AG09319 (cell line): ENCODE results near the gene ENHO.

Experiments
- DNase-seq: peaks from one replicate; pipeline ENCODE4 v3.0.0-alpha.2; 2010; ENCODE audit warnings: low read depth; ENCODE audit errors: extremely low read depth
- CTCF ChIP-seq: IDR thresholded peaks from 2 replicates; pipeline ENCODE4 v1.5.1; 2011; ENCODE audit warnings: low read depth, mild to moderate bottlenecking, inconsistent platforms, low read length, moderate library complexity

The ENHO gene

GRCh38 chr9:34566972-34567371 lies 44.2 kb upstream of the ENHO start:
- no peak for TF ChIP-seq CTCF
- no peak for DNase-seq

GRCh38 chr9:34566322-34566721 lies 43.5 kb upstream of the ENHO start:
- no peak for TF ChIP-seq CTCF
- DNase-seq = no peak

- no peak for TF ChIP-seq CTCF
- no peak for DNase-seq
Measured at GRCh38 chr9:34565856-34566255, 43.1 kb upstream of the ENHO start.

GRCh38 chr9:34564617-34565016 lies 41.8 kb upstream of the ENHO start:
- no peak for DNase-seq
- TF ChIP-seq CTCF = no peak

- DNase-seq = no peak
- TF ChIP-seq CTCF = no peak
Measured at GRCh38 chr9:34563262-34563661, 40.5 kb upstream of the ENHO start.

GRCh38 chr9:34562135-34562745 lies 39.5 kb upstream of the ENHO start:
- no peak for DNase-seq
- TF ChIP-seq CTCF = peak; percentile 40

GRCh38 chr9:34560599-34561214 lies 37.9 kb upstream of the ENHO start:
- no peak for TF ChIP-seq CTCF
- no peak for DNase-seq
